ENCODE results near the gene HDGFL3. TPM values are rescaled to one million over a fixed set of nuclear protein-coding genes. Genes with fewer than 3 reads are reported as not detected.
A peak's percentile ranks its signal among the peaks of the same experiment; 100 is the strongest.
"Not testable (repeated sequence)": the region's sequence is repeated elsewhere in the genome, so short reads cannot be mapped to it uniquely, and the experiment has no call there.

HDGFL3 gene
- total RNA-seq, 1 experiment from 2014 or later, result 39.0 TPM

- H3K36me3 ChIP-seq (replicated peaks; ENCODE audit: control insufficient read depth, insufficient read depth, low read length), result no peaks in the 10 kb centered on the region; the same call in 1 of the 2 replicates
- H3K27me3 ChIP-seq (ENCODE audit: control insufficient read depth, insufficient read depth, low read length), result peaks cover 23% of the 10 kb centered on the region
- H3K4me3 ChIP-seq (ENCODE audit: insufficient read depth, low read depth, low read length), result no peak overlapping the region
- no peak for DNase-seq
Measured at GRCh38 chr15:83110381-83110780, 97.2 kb downstream of the HDGFL3 start.

GRCh38 chr15:83109532-83109931, 98.1 kb downstream of the HDGFL3 start:
- Histone ChIP-seq H3K27me3 (ENCODE audit: control insufficient read depth, insufficient read depth, low read length) (peaks cover 23% of the 10 kb centered on the region), H3K4me3 (ENCODE audit: insufficient read depth, low read depth, low read length) (no peak overlapping the region), H3K36me3 (replicated peaks; ENCODE audit: control insufficient read depth, insufficient read depth, low read length) (no peaks in the 10 kb centered on the region; the same call in 1 of the 2 replicates)
- DNase-seq, result peak; percentile 39

DNA sequence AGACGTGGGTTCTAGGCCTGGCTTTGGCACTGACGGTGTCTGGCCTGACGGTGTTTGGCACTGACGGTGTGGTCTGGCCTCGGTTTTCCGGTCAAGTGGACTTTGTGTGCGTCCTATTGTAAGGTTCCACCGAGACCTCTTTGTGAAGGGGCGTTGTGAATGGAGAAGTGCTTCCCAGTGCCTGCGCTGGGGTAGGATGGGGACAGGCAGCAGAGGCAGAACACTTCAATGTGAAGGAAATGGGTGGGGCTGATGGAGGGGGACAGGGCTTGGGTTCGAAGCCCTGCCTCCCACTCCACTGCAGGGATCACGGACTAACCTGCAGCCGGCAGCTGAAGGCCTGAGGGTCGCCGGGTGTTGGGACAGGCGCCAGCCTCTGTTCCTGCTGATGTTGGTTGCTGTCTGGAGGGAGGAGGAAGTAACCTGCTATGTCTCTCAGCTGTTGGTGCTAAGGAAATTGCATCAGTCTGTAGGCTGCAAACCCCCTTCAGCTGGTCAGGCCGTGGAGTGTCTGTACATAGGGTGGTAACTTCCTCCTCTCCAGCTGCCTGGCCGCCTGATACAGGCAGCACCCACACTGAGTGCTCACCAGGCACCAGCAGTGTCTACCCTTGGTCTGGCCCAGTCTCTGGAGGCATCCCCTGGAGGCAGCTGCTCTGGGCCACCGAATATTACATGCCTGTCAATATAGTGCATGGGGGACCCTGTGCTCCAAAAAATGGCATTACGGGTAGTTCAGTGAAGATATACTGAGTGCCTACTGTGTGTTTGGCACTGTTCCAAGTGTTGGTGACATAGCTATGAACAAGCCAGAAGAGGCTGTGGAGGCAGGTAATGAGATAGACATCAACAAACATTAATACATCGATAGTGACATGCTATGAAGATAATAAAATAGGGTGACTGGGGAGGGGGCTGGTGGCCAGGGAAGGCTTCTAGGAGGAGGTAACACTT, 99.1 kb downstream of the HDGFL3 start:
- DNase-seq, result peak; percentile 56
- H3K27me3 ChIP-seq (ENCODE audit: control insufficient read depth, insufficient read depth, low read length), result peaks cover 23% of the 10 kb centered on the region
- H3K36me3 ChIP-seq (replicated peaks; ENCODE audit: control insufficient read depth, insufficient read depth, low read length), result no peaks in the 10 kb centered on the region
- H3K4me3 ChIP-seq (ENCODE audit: insufficient read depth, low read depth, low read length), result peak overlapping the region; percentile 60; the same call in 1 of the 2 replicates

DNA sequence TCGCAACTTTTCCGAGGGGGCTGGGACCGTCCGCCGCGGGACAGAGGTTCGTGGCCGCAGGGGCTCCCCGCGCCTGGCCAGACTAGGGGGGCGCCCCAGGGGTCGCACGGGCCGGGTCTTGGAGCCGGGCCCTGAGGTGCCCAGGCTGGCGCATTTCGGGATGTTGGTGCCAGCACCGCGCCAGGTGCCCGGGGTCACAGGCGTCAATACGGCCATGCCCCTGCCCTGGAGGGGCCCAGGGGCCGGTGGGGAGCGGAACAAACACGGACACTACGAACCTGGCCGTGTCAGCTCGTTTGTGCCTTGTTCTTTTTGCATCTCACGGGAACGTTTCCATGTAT, 99.8 kb downstream of the HDGFL3 start:
- DNase-seq, result no peak
- no peaks in the 10 kb centered on the region for H3K36me3 ChIP-seq (replicated peaks; ENCODE audit: control insufficient read depth, insufficient read depth, low read length)
- H3K4me3 ChIP-seq (ENCODE audit: insufficient read depth, low read depth, low read length), result peak overlapping the region; percentile 60
- H3K27me3 ChIP-seq (ENCODE audit: control insufficient read depth, insufficient read depth, low read length), result peaks cover 23% of the 10 kb centered on the region

DNA sequence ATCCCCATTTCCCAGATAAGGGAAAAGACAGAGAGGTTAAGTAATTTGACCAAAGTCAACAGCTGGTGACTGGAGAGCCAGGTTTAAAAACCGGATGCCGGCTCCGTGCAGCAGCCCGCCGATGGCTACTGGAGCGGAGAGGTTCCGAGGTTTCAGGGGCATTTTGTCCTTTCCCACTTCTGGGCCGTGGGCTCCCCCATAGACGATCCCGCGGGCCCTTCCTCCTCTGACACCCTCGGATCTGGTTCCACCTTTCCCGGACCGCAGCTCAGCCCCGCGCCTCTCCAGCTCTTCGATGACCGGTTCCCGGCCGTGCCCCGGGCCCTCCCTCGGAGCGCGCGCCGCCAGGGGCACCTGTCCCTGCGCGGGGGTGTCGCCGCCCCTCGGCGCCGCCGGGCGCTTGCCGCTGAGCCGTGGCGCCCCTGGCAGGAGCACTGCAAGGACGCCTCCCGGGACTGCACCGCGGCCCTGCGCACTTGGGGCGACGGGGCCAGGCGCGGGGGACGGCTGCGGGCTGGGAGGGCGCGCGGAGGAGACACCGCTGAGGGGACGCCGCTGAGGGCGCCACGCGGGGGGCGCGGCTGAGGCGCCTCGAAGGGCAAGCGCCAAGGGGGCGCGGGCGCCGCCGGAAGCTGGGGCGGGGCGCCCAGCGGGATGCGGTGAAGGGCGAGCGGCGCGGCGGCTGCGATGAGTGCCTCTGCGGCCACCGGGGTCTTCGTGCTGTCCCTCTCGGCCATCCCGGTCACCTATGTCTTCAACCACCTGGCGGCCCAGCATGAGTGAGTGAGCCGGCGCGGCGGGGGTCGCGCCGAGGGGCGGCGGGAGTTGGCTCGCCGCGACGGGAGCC, 100.4 kb downstream of the HDGFL3 start, which contains the start of gene TM6SF1:
TSS of gene TM6SF1 (plus strand) at position 652 of the 847 bp plus-strand sequence. CDS start at position 688, 36 bp downstream.
- peak; percentile 78 for DNase-seq
- Histone ChIP-seq H3K36me3 (replicated peaks; ENCODE audit: control insufficient read depth, insufficient read depth, low read length) (no peaks in the 10 kb centered on the region), H3K4me3 (ENCODE audit: insufficient read depth, low read depth, low read length) (peak within 1 kb of the TSS; percentile 60), H3K27me3 (ENCODE audit: control insufficient read depth, insufficient read depth, low read length) (peaks cover 23% of the 10 kb centered on the region)

DNA sequence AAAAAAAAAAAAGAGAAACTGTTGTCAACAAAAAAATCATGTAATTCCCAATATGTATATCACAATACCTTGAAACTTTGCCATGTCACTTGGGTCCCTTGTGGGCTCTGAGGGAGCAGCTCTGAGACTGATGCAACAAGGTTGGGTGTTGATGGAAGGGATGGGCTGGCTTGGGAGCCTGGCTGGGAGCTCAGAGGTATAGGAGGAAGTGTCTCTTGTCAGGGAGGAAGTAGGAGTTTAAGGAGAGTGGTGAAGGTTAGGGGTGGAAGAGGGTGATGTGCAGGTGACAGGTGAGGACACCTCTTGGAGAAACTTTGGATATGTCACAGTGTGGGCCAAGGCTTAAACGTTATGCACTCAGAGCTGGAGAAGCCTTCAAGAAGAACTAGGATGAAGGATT, 102.2 kb downstream of the HDGFL3 start:
- Histone ChIP-seq H3K4me3 (ENCODE audit: insufficient read depth, low read depth, low read length) (no peak overlapping the region), H3K36me3 (replicated peaks; ENCODE audit: control insufficient read depth, insufficient read depth, low read length) (no peaks in the 10 kb centered on the region), H3K27me3 (ENCODE audit: control insufficient read depth, insufficient read depth, low read length) (peaks cover 23% of the 10 kb centered on the region)
- DNase-seq, result no peak

DNA sequence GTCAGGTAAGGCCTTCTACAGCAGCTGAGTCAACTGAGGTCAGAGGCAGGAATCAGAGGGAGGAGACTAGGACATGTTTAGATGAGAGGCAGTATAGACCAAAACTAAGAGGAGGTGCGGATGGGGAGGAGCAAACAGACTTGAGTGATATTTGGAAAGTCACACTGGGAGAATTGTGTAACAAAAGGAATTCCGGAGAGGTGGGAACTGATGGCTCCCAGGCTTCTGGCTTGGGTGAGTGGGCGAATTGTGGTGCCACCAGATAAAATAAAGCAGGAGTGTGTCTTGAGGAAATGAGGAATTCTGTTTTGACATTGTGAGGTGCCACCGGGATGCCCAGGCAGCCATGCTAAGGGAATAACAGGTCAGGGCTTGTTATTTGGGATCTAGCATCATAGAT, 103.5 kb downstream of the HDGFL3 start:
- DNase-seq, result no peak
- Histone ChIP-seq H3K4me3 (ENCODE audit: insufficient read depth, low read depth, low read length) (no peak overlapping the region), H3K27me3 (ENCODE audit: control insufficient read depth, insufficient read depth, low read length) (peaks cover 21% of the 10 kb centered on the region), H3K36me3 (replicated peaks; ENCODE audit: control insufficient read depth, insufficient read depth, low read length) (no peaks in the 10 kb centered on the region)

DNA sequence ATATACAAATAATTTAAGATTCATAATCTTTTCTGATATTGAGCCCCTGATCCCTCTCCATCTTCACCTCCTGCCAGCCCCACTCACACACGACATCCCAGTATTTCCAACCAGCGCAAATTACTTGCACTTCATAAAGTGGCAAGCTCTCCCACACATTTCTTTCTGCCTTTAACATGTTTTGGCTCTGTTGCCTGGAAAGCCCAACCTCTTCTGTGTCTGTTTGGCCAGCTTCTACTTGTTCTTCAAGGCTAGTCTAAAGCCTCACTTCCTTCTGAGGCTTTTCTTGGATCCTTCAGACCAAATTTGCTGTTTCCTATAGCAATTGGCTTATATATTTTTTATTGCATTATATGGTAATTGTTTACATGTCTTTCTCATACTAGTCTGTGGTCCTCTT, 105.3 kb downstream of the HDGFL3 start:
- peaks cover 8% of the 10 kb centered on the region for H3K27me3 ChIP-seq (ENCODE audit: control insufficient read depth, insufficient read depth, low read length)
- no peak for DNase-seq

GRCh38 chr15:83100097-83100646, 107.5 kb downstream of the HDGFL3 start:
- H3K27me3 ChIP-seq (ENCODE audit: control insufficient read depth, insufficient read depth, low read length), result no peaks in the 10 kb centered on the region
- no peak for DNase-seq
- no peaks in the 10 kb centered on the region for H3K36me3 ChIP-seq (replicated peaks; ENCODE audit: control insufficient read depth, insufficient read depth, low read length)
- no peak overlapping the region for H3K4me3 ChIP-seq (ENCODE audit: insufficient read depth, low read depth, low read length)

More for the DNA sequence above, 105.3 kb downstream of the HDGFL3 start:
- H3K4me3 ChIP-seq (ENCODE audit: insufficient read depth, low read depth, low read length), result no peak overlapping the region
- no peaks in the 10 kb centered on the region for H3K36me3 ChIP-seq (replicated peaks; ENCODE audit: control insufficient read depth, insufficient read depth, low read length)

GRCh38 chr15:83099290-83099689, 108.3 kb downstream of the HDGFL3 start:
- Histone ChIP-seq H3K27me3 (ENCODE audit: control insufficient read depth, insufficient read depth, low read length) (no peaks in the 10 kb centered on the region), H3K36me3 (replicated peaks; ENCODE audit: control insufficient read depth, insufficient read depth, low read length) (no peaks in the 10 kb centered on the region), H3K4me3 (ENCODE audit: insufficient read depth, low read depth, low read length) (no peak overlapping the region)
- no peak for DNase-seq

DNA sequence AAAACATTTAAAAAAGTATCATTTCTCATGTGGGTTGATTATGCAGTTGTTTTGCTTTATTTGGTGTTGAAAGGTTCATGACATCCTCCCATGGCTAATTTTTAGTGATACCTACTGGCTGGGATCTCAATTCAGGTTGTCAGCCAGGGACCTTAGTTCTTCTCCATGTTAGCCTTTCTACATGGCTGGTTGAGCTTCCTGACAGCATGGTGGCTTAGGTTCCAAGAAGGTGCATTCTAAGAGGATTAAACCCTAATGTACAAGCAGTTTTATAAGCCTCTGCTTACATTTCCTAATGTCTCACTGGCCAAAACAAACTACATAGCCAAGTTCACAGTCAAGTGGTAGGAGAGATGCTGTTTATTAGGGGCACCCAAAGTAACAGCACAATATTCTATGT, 109.5 kb downstream of the HDGFL3 start:
- no peaks in the 10 kb centered on the region for H3K36me3 ChIP-seq (replicated peaks; ENCODE audit: control insufficient read depth, insufficient read depth, low read length)
- no peak for DNase-seq
- no peak overlapping the region for H3K4me3 ChIP-seq (ENCODE audit: insufficient read depth, low read depth, low read length)
- no peaks in the 10 kb centered on the region for H3K27me3 ChIP-seq (ENCODE audit: control insufficient read depth, insufficient read depth, low read length)

GRCh38 chr15:83094583-83094982, 113.0 kb downstream of the HDGFL3 start:
- Histone ChIP-seq H3K27me3 (ENCODE audit: control insufficient read depth, insufficient read depth, low read length) (no peaks in the 10 kb centered on the region), H3K36me3 (replicated peaks; ENCODE audit: control insufficient read depth, insufficient read depth, low read length) (no peaks in the 10 kb centered on the region), H3K4me3 (ENCODE audit: insufficient read depth, low read depth, low read length) (no peak overlapping the region)
- DNase-seq, result no peak

DNA sequence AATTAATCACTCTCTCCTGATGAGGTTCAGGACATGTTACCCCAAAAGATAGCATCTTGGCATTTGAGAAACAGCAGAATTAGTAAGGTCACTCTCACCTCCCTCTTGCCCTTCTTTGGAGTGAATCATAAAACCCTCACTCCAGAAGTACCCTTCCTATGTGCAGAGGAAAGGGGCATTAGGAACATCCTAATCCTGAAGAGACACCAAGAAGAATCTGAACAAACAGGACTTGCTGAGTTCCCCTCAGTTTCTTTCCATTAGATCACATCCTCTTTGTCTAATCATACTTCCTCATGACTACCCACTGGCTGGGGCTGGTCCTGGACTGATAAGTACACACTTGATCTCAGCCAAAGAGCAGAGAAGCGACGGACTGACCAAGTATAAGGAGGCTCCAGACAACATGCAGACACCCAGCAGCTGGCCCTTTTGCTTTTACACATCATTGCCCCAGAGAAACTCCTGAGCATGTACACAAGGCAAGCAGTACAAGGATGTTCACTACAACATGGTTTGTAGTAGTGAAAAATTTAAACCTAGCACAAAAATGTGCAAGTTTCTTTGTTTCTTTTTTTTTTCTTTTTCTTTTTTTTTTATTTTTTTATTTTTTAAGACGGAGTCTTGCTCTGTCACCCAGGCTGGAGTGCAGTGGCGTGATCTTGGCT, 115.2 kb downstream of the HDGFL3 start:
- Histone ChIP-seq H3K36me3 (replicated peaks; ENCODE audit: control insufficient read depth, insufficient read depth, low read length) (no peaks in the 10 kb centered on the region), H3K27me3 (ENCODE audit: control insufficient read depth, insufficient read depth, low read length) (no peaks in the 10 kb centered on the region; the same call in 1 of the 2 replicates), H3K4me3 (ENCODE audit: insufficient read depth, low read depth, low read length) (no peak overlapping the region)
- DNase-seq, result no peak

- H3K4me3 ChIP-seq (ENCODE audit: insufficient read depth, low read depth, low read length); DNase-seq; H3K36me3 ChIP-seq (replicated peaks; ENCODE audit: control insufficient read depth, insufficient read depth, low read length); H3K27me3 ChIP-seq (ENCODE audit: control insufficient read depth, insufficient read depth, low read length): not testable (repeated sequence)
Measured at GRCh38 chr15:83091965-83092308, 115.7 kb downstream of the HDGFL3 start.
